ENCODE results near the gene TKT.
A peak's percentile ranks its signal among the peaks of the same experiment; 100 is the strongest.
"Not testable (repeated sequence)": the region's sequence is repeated elsewhere in the genome, so short reads cannot be mapped to it uniquely, and the experiment has no call there.

TKT gene

GRCh38 chr3:53259427-53260259, 3.8 kb upstream of the TKT start:
- no peak for DNase-seq

GRCh38 chr3:53258600-53259426, 3.0 kb upstream of the TKT start:
- DNase-seq, result no peak

- no peak for DNase-seq
These were observed 1.6 kb upstream of the TKT start for GRCh38 chr3:53257465-53257864.

GRCh38 chr3:53256704-53257055, 858 bp upstream of the TKT start:
- DNase-seq, result no peak

GRCh38 chr3:53255423-53255774, 423 bp downstream of the TKT start:
- DNase-seq, result peak in 1 of 2 donors; percentile 43

- peak in 1 of 2 donors; percentile 39 for DNase-seq
These were observed 1.1 kb downstream of the TKT start for GRCh38 chr3:53254509-53255422.

- DNase-seq, result no peak
These were observed 1.9 kb downstream of the TKT start for GRCh38 chr3:53253707-53254508.

GRCh38 chr3:53252947-53253322, 2.9 kb downstream of the TKT start:
- not testable (repeated sequence) for DNase-seq

GRCh38 chr3:53252096-53252946, 3.5 kb downstream of the TKT start:
- peak; percentile 81 to 84 for DNase-seq

- no peak for DNase-seq
These were observed 4.8 kb downstream of the TKT start for GRCh38 chr3:53250881-53251605.

GRCh38 chr3:53250453-53250852, 5.4 kb downstream of the TKT start:
- DNase-seq, result no peak

- no peak for DNase-seq
These were observed 7.7 kb downstream of the TKT start for GRCh38 chr3:53248161-53248560.

GRCh38 chr3:53247619-53248018, 8.2 kb downstream of the TKT start:
- no peak for DNase-seq

GRCh38 chr3:53244271-53244670, 11.6 kb downstream of the TKT start:
- no peak for DNase-seq

GRCh38 chr3:53243785-53244184, 12.0 kb downstream of the TKT start:
- DNase-seq, result no peak

GRCh38 chr3:53243165-53243564, 12.7 kb downstream of the TKT start:
- DNase-seq, result no peak

- DNase-seq, result peak; percentile 89 to 91
These were observed 13.2 kb downstream of the TKT start for GRCh38 chr3:53242642-53243041.

GRCh38 chr3:53242155-53242554, 13.7 kb downstream of the TKT start:
- DNase-seq, result no peak

- DNase-seq, result no peak
These were observed 14.5 kb downstream of the TKT start for GRCh38 chr3:53240989-53241972.
